K562 (cell line): ENCODE data around the gene MYCBP2.

Source experiments
- EZH2 ChIP-seq: IDR thresholded peaks from 2 replicates; pipeline ENCODE4 v1.6.1; 2012; ENCODE audit warnings: low read depth, mild to moderate bottlenecking, inconsistent platforms, low read length, borderline replicate concordance
- KLF10 ChIP-seq: fragments of 250-450 bp; sonication (Bioruptor Pico); IDR thresholded peaks from 2 replicates; pipeline ENCODE4 v1.6.1; 2021; ENCODE audit warnings: matching md5 sums
- MAFK ChIP-seq: IDR thresholded peaks from 2 replicates; pipeline ENCODE4 v1.6.1; 2011; ENCODE audit warnings: low read length, improper control_type of control experiment
- NFIC ChIP-seq: fragments of 450-650 bp; IDR thresholded peaks from 2 replicates; pipeline ENCODE4 v1.6.1; 2017; ENCODE audit warnings: mild to moderate bottlenecking, inconsistent platforms
- ZBTB7A ChIP-seq: IDR thresholded peaks from 2 replicates; pipeline ENCODE4 v1.6.1; 2011; ENCODE audit warnings: low read depth, mild to moderate bottlenecking, low read length, moderate library complexity, borderline replicate concordance; ENCODE audit not compliant: control insufficient read depth
- ZNF24 ChIP-seq: fragments of 450-650 bp; IDR thresholded peaks from 2 replicates; pipeline ENCODE4 v1.6.1; 2016
- ZNF253 ChIP-seq: fragments of 250-450 bp; sonication (Bioruptor Pico); conservative IDR thresholded peaks from 2 replicates; pipeline ENCODE4 v1.6.1; 2021; ENCODE audit warnings: mild to moderate bottlenecking
- TF ChIP-seq, protein P1 (sequence below): sonication (generic); formaldehyde crosslinking; IDR thresholded peaks from 2 replicates; pipeline ENCODE4 v1.8.0; 2023; ENCODE audit warnings: mild to moderate bottlenecking, missing genetic modification reagents
- TF ChIP-seq, protein P2 (sequence below), 3 experiments: IDR thresholded peaks in 2 of 3; conservative IDR thresholded peaks in 1 of 3; 2 replicates each; pipeline ENCODE4 v1.5.1; 2011 to 2012; ENCODE audit warnings: low read length in 3 of 3, mild to moderate bottlenecking in 3 of 3, control low read depth in 2 of 3, improper control_type of control experiment in 1 of 3, inconsistent platforms in 1 of 3, low read depth in 1 of 3, mixed read lengths in 1 of 3, moderate library complexity in 1 of 3; ENCODE audit not compliant: insufficient read depth in 2 of 3

DNA sequence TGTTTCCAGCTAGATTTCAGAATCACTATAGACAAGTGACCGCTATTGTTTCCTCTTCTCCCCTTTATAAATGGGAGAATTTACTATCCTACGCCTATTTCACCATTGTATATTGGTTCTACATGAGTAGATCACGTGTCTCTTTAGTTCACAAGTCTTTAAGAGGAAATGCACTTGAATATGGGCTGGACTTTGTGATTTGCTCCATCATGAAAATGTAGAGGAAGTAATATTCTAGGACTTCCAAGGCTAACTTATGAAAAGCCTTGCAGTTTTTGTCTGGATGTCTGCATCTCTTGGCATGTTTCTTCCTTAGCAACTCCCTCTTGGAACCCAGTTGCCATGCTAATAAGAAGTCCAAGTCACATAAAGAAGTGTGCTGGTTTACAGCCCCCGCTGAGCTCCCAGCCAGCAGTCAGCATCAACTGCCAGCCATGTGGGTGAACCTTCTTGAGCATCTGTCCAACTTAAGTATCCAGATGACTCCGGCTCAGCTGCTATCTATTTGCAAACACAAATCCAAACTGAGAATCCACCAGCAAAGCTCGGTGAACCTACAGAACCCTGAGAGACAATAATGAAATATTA, 295.1 kb downstream of the MYCBP2 start:
- TF ChIP-seq, protein P1, sequence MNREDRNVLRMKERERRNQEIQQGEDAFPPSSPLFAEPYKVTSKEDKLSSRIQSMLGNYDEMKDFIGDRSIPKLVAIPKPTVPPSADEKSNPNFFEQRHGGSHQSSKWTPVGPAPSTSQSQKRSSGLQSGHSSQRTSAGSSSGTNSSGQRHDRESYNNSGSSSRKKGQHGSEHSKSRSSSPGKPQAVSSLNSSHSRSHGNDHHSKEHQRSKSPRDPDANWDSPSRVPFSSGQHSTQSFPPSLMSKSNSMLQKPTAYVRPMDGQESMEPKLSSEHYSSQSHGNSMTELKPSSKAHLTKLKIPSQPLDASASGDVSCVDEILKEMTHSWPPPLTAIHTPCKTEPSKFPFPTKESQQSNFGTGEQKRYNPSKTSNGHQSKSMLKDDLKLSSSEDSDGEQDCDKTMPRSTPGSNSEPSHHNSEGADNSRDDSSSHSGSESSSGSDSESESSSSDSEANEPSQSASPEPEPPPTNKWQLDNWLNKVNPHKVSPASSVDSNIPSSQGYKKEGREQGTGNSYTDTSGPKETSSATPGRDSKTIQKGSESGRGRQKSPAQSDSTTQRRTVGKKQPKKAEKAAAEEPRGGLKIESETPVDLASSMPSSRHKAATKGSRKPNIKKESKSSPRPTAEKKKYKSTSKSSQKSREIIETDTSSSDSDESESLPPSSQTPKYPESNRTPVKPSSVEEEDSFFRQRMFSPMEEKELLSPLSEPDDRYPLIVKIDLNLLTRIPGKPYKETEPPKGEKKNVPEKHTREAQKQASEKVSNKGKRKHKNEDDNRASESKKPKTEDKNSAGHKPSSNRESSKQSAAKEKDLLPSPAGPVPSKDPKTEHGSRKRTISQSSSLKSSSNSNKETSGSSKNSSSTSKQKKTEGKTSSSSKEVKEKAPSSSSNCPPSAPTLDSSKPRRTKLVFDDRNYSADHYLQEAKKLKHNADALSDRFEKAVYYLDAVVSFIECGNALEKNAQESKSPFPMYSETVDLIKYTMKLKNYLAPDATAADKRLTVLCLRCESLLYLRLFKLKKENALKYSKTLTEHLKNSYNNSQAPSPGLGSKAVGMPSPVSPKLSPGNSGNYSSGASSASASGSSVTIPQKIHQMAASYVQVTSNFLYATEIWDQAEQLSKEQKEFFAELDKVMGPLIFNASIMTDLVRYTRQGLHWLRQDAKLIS: no peak
- no peak for TF ChIP-seq ZBTB7A
- TF ChIP-seq EZH2: no peak
- TF ChIP-seq KLF10 (CRISPR knock-in tag): no peak
- no peak for TF ChIP-seq ZNF24
- TF ChIP-seq, protein P2, sequence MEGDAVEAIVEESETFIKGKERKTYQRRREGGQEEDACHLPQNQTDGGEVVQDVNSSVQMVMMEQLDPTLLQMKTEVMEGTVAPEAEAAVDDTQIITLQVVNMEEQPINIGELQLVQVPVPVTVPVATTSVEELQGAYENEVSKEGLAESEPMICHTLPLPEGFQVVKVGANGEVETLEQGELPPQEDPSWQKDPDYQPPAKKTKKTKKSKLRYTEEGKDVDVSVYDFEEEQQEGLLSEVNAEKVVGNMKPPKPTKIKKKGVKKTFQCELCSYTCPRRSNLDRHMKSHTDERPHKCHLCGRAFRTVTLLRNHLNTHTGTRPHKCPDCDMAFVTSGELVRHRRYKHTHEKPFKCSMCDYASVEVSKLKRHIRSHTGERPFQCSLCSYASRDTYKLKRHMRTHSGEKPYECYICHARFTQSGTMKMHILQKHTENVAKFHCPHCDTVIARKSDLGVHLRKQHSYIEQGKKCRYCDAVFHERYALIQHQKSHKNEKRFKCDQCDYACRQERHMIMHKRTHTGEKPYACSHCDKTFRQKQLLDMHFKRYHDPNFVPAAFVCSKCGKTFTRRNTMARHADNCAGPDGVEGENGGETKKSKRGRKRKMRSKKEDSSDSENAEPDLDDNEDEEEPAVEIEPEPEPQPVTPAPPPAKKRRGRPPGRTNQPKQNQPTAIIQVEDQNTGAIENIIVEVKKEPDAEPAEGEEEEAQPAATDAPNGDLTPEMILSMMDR (IDR thresholded peaks at IDR 0.05 in 2 of 3, conservative IDR thresholded peaks at IDR 0.05 in 1 of 3; ENCODE audit: insufficient read depth in 2 of 3, low read depth in 1 of 3, low read length in 3 of 3): no peak
- TF ChIP-seq NFIC: no peak
- no peak for TF ChIP-seq MAFK
- TF ChIP-seq ZNF253: no peak
